ENCODE data around the gene LAMA4. TPM values are rescaled to one million over a fixed set of nuclear protein-coding genes. Genes with fewer than 3 reads are reported as not detected.

Gene LAMA4
- total RNA-seq, 1 donor from 2014 or later: 56.5 TPM

GRCh38 chr6:112206110-112206458 lies 48.3 kb downstream of the LAMA4 start:
- no peak for TF ChIP-seq POLR2A (IDR thresholded peaks at IDR 0.05)
- no peak for TF ChIP-seq POLR2AphosphoS5 (IDR thresholded peaks at IDR 0.05; ENCODE audit: insufficient read depth in 1 of 2, low read depth in 1 of 2)
- TF ChIP-seq, protein P1, sequence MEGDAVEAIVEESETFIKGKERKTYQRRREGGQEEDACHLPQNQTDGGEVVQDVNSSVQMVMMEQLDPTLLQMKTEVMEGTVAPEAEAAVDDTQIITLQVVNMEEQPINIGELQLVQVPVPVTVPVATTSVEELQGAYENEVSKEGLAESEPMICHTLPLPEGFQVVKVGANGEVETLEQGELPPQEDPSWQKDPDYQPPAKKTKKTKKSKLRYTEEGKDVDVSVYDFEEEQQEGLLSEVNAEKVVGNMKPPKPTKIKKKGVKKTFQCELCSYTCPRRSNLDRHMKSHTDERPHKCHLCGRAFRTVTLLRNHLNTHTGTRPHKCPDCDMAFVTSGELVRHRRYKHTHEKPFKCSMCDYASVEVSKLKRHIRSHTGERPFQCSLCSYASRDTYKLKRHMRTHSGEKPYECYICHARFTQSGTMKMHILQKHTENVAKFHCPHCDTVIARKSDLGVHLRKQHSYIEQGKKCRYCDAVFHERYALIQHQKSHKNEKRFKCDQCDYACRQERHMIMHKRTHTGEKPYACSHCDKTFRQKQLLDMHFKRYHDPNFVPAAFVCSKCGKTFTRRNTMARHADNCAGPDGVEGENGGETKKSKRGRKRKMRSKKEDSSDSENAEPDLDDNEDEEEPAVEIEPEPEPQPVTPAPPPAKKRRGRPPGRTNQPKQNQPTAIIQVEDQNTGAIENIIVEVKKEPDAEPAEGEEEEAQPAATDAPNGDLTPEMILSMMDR (IDR thresholded peaks at IDR 0.05): no peak
- no peaks in the 10 kb centered on the region for H3K27me3 ChIP-seq
- no peaks in the 10 kb centered on the region for H3K9me3 ChIP-seq
- H3K4me3 ChIP-seq: no peak overlapping the region
- peaks cover 22% of the 10 kb centered on the region for H3K4me1 ChIP-seq
- H3K36me3 ChIP-seq: peaks cover 0 to 4% of the 10 kb centered on the region in 2 donors
- no peak for DNase-seq (ENCODE audit: extremely low spot score in 2 of 2)
- intact Hi-C loops (cut with DNase I): no loop called here
- peak overlapping the region; percentile 69 for H3K27ac ChIP-seq

DNA sequence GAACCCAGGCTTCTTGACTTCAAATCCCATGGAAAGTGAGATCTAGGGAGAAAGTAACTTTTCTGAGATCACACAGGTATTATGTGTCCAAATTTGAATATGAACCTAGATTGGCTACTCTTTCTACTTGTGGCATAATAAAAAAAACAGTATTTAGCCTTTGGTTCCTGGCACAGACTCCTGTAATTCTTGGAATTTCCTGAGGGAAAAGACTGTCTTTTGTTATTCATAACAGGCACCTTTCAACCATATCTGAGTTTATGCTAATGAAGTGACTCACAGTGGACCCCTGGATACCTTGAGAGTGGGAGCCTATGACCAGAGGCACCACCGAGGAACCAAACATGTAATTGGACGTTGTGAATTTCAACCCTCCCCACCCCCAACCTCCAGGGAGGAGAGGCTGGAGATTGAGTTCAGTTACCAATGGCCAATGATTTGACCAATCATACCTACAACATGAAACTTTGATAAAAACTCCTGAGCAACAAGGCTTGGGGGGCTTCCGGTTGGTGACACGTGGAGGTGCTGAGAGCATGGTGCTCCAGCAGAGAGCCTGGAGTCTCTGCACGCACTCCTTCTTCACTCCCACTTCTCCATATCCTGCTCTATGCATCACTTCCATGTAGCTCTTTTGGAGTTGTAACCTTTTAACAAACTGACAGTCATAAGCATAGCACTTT lies 48.8 kb downstream of the LAMA4 start:
- Histone ChIP-seq H3K4me1 (peaks cover 22% of the 10 kb centered on the region), H3K27me3 (no peaks in the 10 kb centered on the region), H3K27ac (peak overlapping the region; percentile 69), H3K36me3 (peaks cover 0 to 4% of the 10 kb centered on the region in 2 donors), H3K4me3 (no peak overlapping the region), H3K9me3 (no peaks in the 10 kb centered on the region)
- intact Hi-C loops (cut with DNase I): no loop called here
- DNase-seq (ENCODE audit: extremely low spot score in 2 of 2): no peak
- no peak for TF ChIP-seq POLR2AphosphoS5 (IDR thresholded peaks at IDR 0.05; ENCODE audit: insufficient read depth in 1 of 2, low read depth in 1 of 2)
- TF ChIP-seq POLR2A (IDR thresholded peaks at IDR 0.05): no peak
- TF ChIP-seq, protein P1 (IDR thresholded peaks at IDR 0.05): no peak

- Histone ChIP-seq H3K36me3 (peaks cover 0 to 4% of the 10 kb centered on the region in 2 donors), H3K27ac (peak overlapping the region; percentile 69), H3K9me3 (no peaks in the 10 kb centered on the region), H3K27me3 (no peaks in the 10 kb centered on the region), H3K4me3 (no peak overlapping the region), H3K4me1 (peaks cover 22% of the 10 kb centered on the region)
- intact Hi-C loops (cut with DNase I): no loop called here
- TF ChIP-seq POLR2AphosphoS5 (IDR thresholded peaks at IDR 0.05; ENCODE audit: insufficient read depth in 1 of 2, low read depth in 1 of 2) (no peak), POLR2A (IDR thresholded peaks at IDR 0.05) (no peak)
- TF ChIP-seq, protein P1 (IDR thresholded peaks at IDR 0.05): no peak
- no peak for DNase-seq (ENCODE audit: extremely low spot score in 2 of 2)
These were observed 50.0 kb downstream of the LAMA4 start for GRCh38 chr6:112204350-112204706.

DNA sequence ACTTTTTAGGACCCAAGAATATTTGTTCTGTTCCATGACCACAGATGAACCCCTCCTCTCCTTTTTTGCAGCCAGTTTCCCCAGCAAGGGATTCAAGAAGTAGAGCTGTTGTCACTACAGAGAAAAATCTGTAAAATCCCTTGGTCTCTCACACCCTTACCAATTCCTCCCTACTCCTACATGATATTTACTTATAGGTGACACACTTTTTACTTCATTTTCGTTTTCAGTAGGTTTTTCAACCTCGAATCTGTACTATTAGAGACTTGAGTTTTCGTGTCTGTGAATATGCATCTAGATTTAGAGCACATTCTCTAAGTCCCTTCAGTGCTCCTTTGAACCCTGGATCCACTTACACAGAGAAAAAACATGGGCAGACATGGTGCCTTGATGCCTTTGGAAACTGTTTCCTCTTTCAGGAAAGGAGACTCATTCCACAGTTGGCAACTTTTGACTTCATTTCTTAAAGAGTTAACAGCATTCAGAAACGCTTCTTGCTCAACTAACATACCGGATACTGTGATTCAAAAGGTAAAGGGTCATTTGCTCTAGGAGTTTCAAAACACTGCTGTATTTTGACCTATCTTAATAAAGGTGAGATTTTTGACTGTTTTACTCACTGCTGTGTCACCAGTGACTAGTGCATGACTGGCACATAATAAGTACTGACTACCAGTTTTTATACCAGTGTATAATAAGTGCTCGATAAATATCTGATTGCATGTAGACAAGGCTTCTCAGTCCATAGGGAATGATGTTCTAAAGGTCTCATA lies 50.6 kb downstream of the LAMA4 start:
- no peak for DNase-seq (ENCODE audit: extremely low spot score in 2 of 2)
- Histone ChIP-seq H3K9me3 (no peaks in the 10 kb centered on the region), H3K27me3 (no peaks in the 10 kb centered on the region), H3K36me3 (peaks cover 0 to 4% of the 10 kb centered on the region in 2 donors), H3K4me3 (no peak overlapping the region), H3K4me1 (peaks cover 22% of the 10 kb centered on the region), H3K27ac (peak overlapping the region; percentile 69)
- intact Hi-C loops (cut with DNase I): no loop called here
- TF ChIP-seq POLR2A (IDR thresholded peaks at IDR 0.05) (no peak), POLR2AphosphoS5 (IDR thresholded peaks at IDR 0.05; ENCODE audit: insufficient read depth in 1 of 2, low read depth in 1 of 2) (peak in 1 of 2 donors; percentile 7)
- TF ChIP-seq, protein P1 (IDR thresholded peaks at IDR 0.05): no peak

Data from vagina (tissue), 2 donors.